K562 (cell line): ENCODE measurements around the gene DCTN5. TPM values are rescaled to one million over a fixed set of nuclear protein-coding genes. Genes with fewer than 3 reads are reported as not detected.

ENCODE experiments used
- ZBTB40 ChIP-seq, 2 experiments: fragments of 450-650 bp in 1 of 2; sonication (generic) in 1 of 2; formaldehyde crosslinking in 1 of 2; IDR thresholded peaks; 2 replicates each; pipeline versions ENCODE4 v1.7.1 to v1.9.0; 2016 to 2022; ENCODE audit warnings: inconsistent platforms in 1 of 2, mild to moderate bottlenecking in 1 of 2, missing genetic modification reagents in 1 of 2
- polyA plus RNA-seq, 8 experiments: library from polyadenylated mRNA; depleted of rRNA in 4 of 8; stranded (reverse) in 5 of 8; unstranded in 3 of 8; fragments of >200 nt; fragmentation: Nextera tagmentation in 2 of 8; fragmentation: Illumina TruSeq in 1 of 8; extraction: Ambion mirVana in 2 of 8; extraction: Trizol in 1 of 8; gene quantifications; 2 replicates each; pipeline versions ENCODE4 v1.2.1 to v1.2.3, GENCODE V29; 2011 to 2014; ENCODE audit warnings: inconsistent platforms in 1 of 8, missing spikeins in 1 of 8
- total RNA-seq, 7 experiments: library from RNA; depleted of rRNA in 6 of 7; stranded (reverse); fragments of >200 nt in 6 of 7; fragmentation: Illumina TruSeq in 2 of 7; extraction: Trizol in 2 of 7; gene quantifications; 2 replicates each; pipeline versions ENCODE4 v1.2.1 to v1.2.3, GENCODE V29; 2011 to 2021; ENCODE audit warnings: low replicate concordance in 1 of 7

DCTN5 gene
- total and polyA plus RNA-seq, 9 of the 15 experiments (the other 6 are each of a cell fraction or from before 2014, with no cell fraction given) = 35.8 to 149 (median 75.9) TPM

GRCh38 chr16:23609929-23610328, 31.3 kb upstream of the DCTN5 start (continued):
- TF ChIP-seq ZBTB40 (IDR thresholded peaks at IDR 0.05) = peak; percentile 81
- TF ChIP-seq ZBTB40 (CRISPR knock-in tag; IDR thresholded peaks at IDR 0.05) = peak; percentile 84
